Measurements from ENCODE around the gene DNAAF2. TPM values are rescaled to one million over a fixed set of nuclear protein-coding genes. Genes with fewer than 3 reads are reported as not detected.
A peak's percentile ranks its signal among the peaks of the same experiment; 100 is the strongest.

Gene DNAAF2
- total and polyA plus RNA-seq, 2 of the 13 experiments (the other 11 are each of a cell fraction or from before 2014, with no cell fraction given) = 6.1 to 13.6 TPM

DNA sequence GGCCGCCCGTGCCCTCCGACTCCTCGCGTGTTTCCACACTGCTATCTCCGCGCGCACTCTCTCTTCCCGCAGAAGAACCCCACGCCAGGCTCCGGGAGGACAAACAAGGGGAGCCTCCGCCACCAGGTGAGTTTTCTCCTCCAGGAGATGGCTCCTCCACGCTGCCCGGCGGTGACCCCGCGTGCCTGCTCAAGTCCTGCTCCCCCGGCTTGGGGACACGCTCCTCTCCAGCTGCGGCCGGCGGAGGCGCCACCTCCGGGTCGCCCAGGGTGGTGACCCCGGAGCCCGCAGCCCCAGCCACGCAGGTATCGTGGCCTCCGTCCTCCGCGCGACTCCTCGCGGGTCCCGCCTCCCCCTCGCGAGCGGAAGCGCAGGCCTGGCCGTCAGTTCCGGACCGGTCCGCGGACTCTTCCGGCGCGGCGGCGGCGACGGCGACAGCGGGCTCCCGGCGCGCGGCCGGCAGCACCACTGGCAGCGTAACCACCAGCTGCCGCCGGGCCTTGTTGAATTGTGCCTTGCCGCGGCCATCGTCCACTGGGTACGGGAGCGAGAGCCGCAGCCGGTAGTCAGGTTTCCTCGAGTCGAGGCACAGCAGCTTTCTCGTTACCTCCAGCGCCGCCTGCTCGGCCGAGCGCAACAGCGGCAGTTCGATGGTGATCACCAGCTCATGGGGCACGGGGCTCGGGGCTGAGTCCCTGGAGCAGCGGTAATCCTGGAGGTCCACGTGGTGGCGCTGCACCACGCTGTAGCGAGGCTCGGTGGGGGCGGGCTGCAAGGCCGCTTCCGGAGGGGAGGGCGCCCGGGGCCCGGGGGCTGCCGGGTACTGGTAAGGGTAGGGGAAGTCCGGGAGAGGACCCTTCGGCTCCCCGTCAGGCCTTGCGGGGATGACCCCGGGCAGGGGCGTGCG lies 1.2 kb downstream of the DNAAF2 start (continued):
- no peak; the same call in 1 of the 2 replicates for TF ChIP-seq ZSCAN20 (CRISPR knock-in tag; IDR thresholded peaks at IDR 0.05; ENCODE audit: borderline replicate concordance)
- TF ChIP-seq HNF4A (CRISPR knock-in tag; IDR thresholded peaks at IDR 0.05) = no peak; the same call in 1 of the 2 replicates
- TF ChIP-seq ZNF225 (CRISPR knock-in tag; IDR thresholded peaks at IDR 0.05) = no peak; the same call in 1 of the 2 replicates
- peak; percentile 83 for TF ChIP-seq POGZ (CRISPR knock-in tag; IDR thresholded peaks at IDR 0.05)
- no peak; the same call in 1 of the 2 replicates for TF ChIP-seq ZNF350 (CRISPR knock-in tag; IDR thresholded peaks at IDR 0.05; ENCODE audit: borderline replicate concordance, low read depth)
- TF ChIP-seq FLYWCH1 (CRISPR knock-in tag; IDR thresholded peaks at IDR 0.05) = peak; percentile 6; the same call in 1 of the 2 replicates
- peak; percentile 41; the same call in 1 of the 2 replicates for TF ChIP-seq SMC3 (IDR thresholded peaks at IDR 0.05; ENCODE audit: low read length)
- 0 out of 2 replicates have a peak, but pooled peaks have one; percentile 8 for TF ChIP-seq ZMYM2 (CRISPR knock-in tag; IDR thresholded peaks at IDR 0.05)
- TF ChIP-seq, protein P1, sequence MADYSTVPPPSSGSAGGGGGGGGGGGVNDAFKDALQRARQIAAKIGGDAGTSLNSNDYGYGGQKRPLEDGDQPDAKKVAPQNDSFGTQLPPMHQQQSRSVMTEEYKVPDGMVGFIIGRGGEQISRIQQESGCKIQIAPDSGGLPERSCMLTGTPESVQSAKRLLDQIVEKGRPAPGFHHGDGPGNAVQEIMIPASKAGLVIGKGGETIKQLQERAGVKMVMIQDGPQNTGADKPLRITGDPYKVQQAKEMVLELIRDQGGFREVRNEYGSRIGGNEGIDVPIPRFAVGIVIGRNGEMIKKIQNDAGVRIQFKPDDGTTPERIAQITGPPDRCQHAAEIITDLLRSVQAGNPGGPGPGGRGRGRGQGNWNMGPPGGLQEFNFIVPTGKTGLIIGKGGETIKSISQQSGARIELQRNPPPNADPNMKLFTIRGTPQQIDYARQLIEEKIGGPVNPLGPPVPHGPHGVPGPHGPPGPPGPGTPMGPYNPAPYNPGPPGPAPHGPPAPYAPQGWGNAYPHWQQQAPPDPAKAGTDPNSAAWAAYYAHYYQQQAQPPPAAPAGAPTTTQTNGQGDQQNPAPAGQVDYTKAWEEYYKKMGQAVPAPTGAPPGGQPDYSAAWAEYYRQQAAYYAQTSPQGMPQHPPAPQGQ (CRISPR knock-in tag; IDR thresholded peaks at IDR 0.05; ENCODE audit: borderline replicate concordance) = no peak
- peak; percentile 17 for TF ChIP-seq NCOA2 (CRISPR knock-in tag; IDR thresholded peaks at IDR 0.05)
- no peak for TF ChIP-seq ZFAT (CRISPR knock-in tag; conservative IDR thresholded peaks at IDR 0.05)
- TF ChIP-seq ZNF646 (CRISPR knock-in tag; IDR thresholded peaks at IDR 0.05) = no peak
- no peak for TF ChIP-seq SCMH1 (CRISPR knock-in tag; IDR thresholded peaks at IDR 0.05; ENCODE audit: borderline replicate concordance)
- TF ChIP-seq, protein P2, sequence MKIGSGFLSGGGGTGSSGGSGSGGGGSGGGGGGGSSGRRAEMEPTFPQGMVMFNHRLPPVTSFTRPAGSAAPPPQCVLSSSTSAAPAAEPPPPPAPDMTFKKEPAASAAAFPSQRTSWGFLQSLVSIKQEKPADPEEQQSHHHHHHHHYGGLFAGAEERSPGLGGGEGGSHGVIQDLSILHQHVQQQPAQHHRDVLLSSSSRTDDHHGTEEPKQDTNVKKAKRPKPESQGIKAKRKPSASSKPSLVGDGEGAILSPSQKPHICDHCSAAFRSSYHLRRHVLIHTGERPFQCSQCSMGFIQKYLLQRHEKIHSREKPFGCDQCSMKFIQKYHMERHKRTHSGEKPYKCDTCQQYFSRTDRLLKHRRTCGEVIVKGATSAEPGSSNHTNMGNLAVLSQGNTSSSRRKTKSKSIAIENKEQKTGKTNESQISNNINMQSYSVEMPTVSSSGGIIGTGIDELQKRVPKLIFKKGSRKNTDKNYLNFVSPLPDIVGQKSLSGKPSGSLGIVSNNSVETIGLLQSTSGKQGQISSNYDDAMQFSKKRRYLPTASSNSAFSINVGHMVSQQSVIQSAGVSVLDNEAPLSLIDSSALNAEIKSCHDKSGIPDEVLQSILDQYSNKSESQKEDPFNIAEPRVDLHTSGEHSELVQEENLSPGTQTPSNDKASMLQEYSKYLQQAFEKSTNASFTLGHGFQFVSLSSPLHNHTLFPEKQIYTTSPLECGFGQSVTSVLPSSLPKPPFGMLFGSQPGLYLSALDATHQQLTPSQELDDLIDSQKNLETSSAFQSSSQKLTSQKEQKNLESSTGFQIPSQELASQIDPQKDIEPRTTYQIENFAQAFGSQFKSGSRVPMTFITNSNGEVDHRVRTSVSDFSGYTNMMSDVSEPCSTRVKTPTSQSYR (CRISPR knock-in tag; IDR thresholded peaks at IDR 0.05; ENCODE audit: borderline replicate concordance) = peak; percentile 56
- TF ChIP-seq SMARCC2 (IDR thresholded peaks at IDR 0.05) = no peak
- TF ChIP-seq HNRNPL (IDR thresholded peaks at IDR 0.05; ENCODE audit: low read depth, low read length) = peak; percentile 36; the same call in 1 of the 2 replicates
- no peak for TF ChIP-seq SMAD1 (CRISPR knock-in tag; IDR thresholded peaks at IDR 0.05; ENCODE audit: borderline replicate concordance, low read depth)
- no peak for TF ChIP-seq ZNF30 (CRISPR knock-in tag; IDR thresholded peaks at IDR 0.05)
